Activated CD4-positive, alpha-beta T cell treated with anti-CD3 and anti-CD28 coated beads, Interleukin-2, amount 50 U/mL, for 4 hours (primary cell): ENCODE results near the gene FZR1.

Experiments
- DNase-seq, 2 experiments: peaks; one replicate each; pipeline ENCODE4 v3.0.0-alpha.2; 2020

Gene FZR1

GRCh38 chr19:3505598-3506383 is at the start of gene FZR1:
Gene FZR1 (plus strand): TSS chr19:3506311. CDS start chr19:3522990, 16,679 bp downstream.
- DNase-seq, result peak; percentile 98 to 99

DNA sequence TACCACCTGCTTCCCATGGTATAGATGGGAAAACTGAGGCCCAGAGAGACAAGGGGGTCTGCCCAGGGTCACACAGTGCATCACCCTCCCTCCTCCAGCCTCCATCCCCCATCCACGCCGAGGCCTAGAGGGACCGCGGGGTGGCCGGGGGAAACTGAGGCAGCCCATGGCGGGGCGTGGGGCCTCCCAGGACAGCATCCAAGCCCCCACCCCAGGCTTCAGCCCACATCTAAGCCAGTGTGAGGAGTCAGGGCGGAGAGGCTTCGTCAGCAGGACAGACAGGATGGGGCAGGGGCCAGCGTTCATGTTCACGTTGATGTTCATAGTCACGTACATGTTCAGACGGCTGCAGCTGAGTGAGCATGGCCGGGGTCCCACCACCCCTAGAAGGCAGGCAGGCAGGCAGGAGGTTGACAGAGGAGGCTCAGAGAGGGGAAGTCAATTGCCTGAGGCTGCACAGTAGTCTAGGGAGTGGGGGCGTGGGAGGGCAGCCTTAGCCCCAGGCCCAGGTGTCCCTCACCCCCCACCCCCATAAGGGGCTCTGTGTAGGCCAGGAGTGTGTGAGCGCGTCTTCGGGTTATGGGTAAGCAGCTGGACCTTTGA is 49.1 kb upstream of the FZR1 start:
- no peak for DNase-seq

GRCh38 chr19:3457528-3458228 is 48.4 kb upstream of the FZR1 start:
- DNase-seq, result no peak

GRCh38 chr19:3458229-3459088 is 47.7 kb upstream of the FZR1 start:
- no peak for DNase-seq

DNA sequence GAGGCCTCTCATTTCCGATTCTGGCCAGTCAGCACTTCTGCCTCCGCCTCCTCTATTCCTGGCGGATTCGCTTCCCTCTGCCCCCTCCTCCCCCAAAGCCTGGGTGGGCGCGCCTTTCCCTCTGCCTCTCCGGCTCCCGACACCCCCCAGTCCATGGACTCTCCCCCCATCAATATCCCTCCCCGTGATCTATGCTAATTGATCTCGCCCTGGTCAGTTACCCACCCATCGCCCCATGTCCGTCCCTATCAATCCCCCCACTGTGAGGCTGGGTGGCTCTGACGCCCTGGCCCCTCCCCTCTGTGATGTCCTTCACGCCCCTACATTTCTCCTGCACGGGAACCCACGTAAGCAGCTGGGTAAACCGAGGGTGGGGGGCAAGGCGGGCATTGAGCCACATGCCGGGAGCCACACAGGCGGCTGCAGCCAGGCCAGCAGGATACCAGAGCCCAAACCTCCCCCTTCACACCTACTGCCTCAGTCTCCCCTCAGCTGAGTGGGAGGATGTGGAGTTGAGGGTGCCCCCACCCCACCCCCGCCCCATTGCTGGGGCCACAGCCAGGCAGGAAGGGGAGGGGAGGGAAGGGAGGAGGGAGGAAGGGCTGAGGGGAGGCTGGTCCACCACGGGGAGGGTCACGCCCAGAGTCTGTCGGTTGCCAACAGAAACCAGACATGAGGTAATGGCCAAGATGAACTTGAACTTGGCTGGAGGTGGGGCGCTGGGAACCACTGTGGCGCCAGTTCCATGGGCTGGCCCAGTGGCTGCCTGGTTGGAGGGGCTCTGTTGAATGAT is 46.8 kb upstream of the FZR1 start:
- DNase-seq, result no peak

GRCh38 chr19:3459965-3460582 is 46.0 kb upstream of the FZR1 start:
- no peak for DNase-seq

GRCh38 chr19:3462991-3463713 is 43.0 kb upstream of the FZR1 start:
- no peak for DNase-seq

DNA sequence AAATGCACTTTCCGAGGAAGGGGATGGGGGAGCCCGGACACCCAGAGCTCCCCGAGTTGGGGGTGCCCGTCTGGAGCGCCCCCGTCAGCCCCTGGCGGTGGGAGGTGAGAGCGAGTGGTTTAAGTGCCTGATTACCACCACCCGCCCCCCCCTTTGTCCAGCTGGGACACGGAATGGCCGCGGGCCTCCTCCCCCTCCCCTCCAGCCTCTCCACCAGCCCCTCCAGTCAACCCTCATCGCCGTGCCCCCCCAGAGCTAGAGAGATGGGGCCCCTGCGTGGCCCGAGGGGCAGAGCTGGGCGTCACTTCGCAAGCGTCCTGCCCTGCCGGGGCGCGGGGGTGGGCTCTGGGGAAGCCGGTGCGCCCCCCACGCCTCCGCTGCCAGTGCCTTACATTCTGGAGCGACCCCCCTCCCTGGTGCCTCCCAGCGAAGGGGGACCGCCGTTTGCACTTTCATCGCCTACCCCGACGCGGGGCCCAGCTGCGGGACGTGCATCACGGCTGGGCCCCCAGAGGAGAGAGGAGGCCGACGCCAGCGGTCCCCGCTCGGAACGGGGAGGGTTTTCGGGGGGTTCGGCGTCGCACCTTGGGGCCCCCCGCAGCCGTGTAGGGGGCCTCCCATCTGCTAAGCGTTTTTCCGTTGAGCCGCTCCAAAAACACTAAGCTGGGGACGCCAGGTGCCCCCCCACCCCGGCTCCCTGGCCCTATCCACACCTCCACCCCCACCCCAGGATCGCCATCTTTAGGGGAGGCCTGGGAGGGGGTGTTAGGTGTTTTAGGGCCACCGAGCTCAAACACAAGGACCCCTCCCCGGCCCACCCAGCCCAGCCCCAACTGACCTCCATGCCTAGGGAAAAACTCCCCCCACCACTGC is 42.2 kb upstream of the FZR1 start:
- no peak for DNase-seq

- DNase-seq, result no peak
Measured at GRCh38 chr19:3464587-3465235, 41.4 kb upstream of the FZR1 start.

DNA sequence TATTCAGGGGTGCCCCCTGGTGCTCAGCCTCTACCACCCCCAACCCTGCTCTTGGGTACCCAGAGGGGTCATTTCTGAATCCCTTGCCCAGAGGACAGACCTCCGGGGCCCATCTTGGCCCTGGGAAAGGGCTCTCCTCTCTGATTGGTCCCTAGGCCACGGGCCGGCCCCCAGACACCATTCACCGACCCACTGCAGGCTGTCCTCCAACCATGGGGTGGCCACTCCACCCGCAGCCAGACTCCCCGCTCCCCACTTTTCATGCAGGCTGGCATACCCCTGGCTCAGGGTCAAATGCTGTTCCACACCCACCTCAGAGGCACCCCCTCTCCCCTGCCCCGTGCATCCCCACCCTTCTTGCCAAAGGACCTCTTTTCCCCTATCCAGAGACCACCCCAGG is 40.6 kb upstream of the FZR1 start:
- no peak for DNase-seq

- DNase-seq, result no peak
Measured at GRCh38 chr19:3466635-3467034, 39.5 kb upstream of the FZR1 start.

DNA sequence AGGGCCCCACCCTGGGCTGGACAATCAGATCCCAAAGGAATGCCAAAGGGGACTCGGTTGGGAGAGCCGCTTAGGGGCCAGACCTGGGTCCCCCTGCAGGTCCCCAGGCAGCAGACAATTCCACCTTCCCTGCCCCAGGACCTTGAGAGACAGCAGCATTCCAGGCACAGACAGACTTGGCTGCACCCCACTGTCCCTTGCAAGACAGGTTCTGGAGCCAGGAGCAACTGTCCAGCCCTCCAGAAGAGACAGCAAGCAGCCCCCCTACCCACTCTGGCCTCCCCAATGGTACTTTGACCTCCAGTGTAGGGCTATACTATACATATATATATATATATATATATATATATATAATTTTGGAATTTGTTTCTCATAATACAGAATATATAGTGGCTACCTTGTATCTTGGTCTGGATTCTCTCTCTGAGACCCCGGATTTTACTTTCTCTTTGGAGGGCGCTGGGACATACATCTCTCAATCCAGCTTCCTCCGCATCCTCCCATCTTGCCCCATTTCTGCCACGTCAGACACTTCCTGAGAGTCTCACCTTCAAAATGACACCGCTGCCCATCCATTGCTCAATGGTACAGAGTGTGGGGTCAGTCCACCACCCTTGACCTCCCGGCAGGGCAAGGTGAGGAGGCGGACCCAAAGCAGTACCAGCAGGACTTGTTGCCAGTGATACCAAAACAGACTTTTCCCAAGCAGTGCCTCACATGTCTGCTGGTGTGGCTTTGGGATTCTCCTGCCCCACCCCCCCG is 38.5 kb upstream of the FZR1 start:
- DNase-seq, result no peak

- DNase-seq, result no peak
Measured at GRCh38 chr19:3468211-3468610, 37.9 kb upstream of the FZR1 start.

- DNase-seq, result no peak
Measured at GRCh38 chr19:3469638-3470499, 36.2 kb upstream of the FZR1 start.

DNA sequence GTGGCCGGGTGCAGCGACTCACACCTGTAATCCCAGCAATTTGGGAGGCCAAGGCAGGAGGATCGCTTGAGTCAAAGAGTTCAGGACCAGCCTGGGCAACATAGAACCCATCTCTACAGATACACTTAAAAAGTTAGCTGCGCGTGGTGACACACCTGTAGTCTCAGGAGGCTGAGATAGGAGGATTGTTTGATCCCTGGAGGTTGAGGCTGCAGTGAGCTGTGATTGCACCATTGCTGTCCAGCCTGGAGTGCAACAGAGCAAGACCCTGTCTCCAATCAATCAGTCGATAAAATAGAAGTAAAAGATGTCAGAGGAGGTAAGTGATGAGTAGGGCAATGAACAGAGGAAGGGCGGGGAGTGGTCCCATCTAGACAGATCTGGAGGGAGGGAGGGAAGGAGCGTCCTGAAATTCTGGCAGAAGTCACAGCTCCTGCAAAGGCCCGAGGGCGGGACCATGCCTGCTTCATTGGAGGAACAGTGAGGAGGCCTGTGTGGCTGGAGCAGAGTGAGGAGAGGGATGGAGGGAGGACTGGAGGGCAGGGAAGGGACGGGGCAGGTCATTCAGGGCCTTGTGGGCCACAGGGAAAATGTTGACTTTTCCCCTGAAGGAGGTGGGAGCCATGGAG is 35.5 kb upstream of the FZR1 start:
- DNase-seq, result no peak

GRCh38 chr19:3471954-3472655 is 34.0 kb upstream of the FZR1 start:
- DNase-seq, result peak; percentile 21 to 28
